Peyer's patch (tissue), 4 donors: Measurements from ENCODE around the gene JAKMIP3. TPM values are rescaled to one million over a fixed set of nuclear protein-coding genes. Genes with fewer than 3 reads are reported as not detected.
A peak's percentile ranks its signal among the peaks of the same experiment; 100 is the strongest.

Experiments
- DNase-seq, 3 donors: peaks; one replicate each; pipeline ENCODE4 v3.0.0-alpha.2; 2017 to 2019
- H3K27ac ChIP-seq, 4 donors: fragments of 200-600 bp; sonication (generic); one replicate each; pipeline ENCODE4 v1.5.1; 2016 to 2019
- H3K27me3 ChIP-seq, 2 donors: fragments of 200-600 bp; sonication (generic); one replicate each; pipeline ENCODE4 v1.5.1; 2019
- H3K36me3 ChIP-seq, 3 donors: fragments of 200-600 bp; sonication (generic); one replicate each; pipeline ENCODE4 v1.5.1; 2016 to 2019
- H3K4me1 ChIP-seq, 4 donors: fragments of 200-600 bp; sonication (generic); one replicate each; pipeline ENCODE4 v1.5.1; 2016 to 2019
- H3K4me3 ChIP-seq, 4 donors: fragments of 200-600 bp; sonication (generic); 1 replicate in 3 of 4; 2 replicates in 1 of 4; pipeline ENCODE4 v1.5.1; 2016 to 2019; ENCODE audit warnings: mild to moderate bottlenecking in 1 of 4
- H3K9me3 ChIP-seq, 4 donors: fragments of 200-600 bp; sonication (generic); one replicate each; pipeline ENCODE4 v1.5.1; 2016 to 2019; ENCODE audit warnings: mild to moderate bottlenecking in 1 of 4
- POLR2A ChIP-seq, 2 donors: fragments of 450-650 bp; IDR thresholded peaks; one replicate each; pipeline ENCODE4 v1.5.1; 2017; ENCODE audit warnings: antibody characterized with exemption in 2 of 2, mild to moderate bottlenecking in 2 of 2, moderate library complexity in 2 of 2
- total RNA-seq, 4 donors: library from RNA; depleted of rRNA; stranded (reverse); fragments of >200 nt; gene quantifications; one replicate each; pipeline ENCODE4 v1.1.0, GENCODE V29; 2016
- TF ChIP-seq, protein P1 (sequence below), 6 experiments: fragments of 450-650 bp in 4 of 6; fragments of 200-600 bp in 2 of 6; sonication (generic) in 1 of 6; IDR thresholded peaks; one replicate each; pipeline ENCODE4 v1.5.1; 2017 to 2019; ENCODE audit warnings: antibody characterized with exemption in 6 of 6, mild to moderate bottlenecking in 3 of 6, moderate library complexity in 1 of 6

JAKMIP3 gene
- total RNA-seq, 4 donors from 2014 or later: 0.18 to 2.5 (median 0.23) TPM

- H3K4me1 ChIP-seq: no peaks in the 10 kb centered on the region
- H3K4me3 ChIP-seq: no peak overlapping the region
- H3K9me3 ChIP-seq: no peaks in the 10 kb centered on the region
- TF ChIP-seq, protein P1, sequence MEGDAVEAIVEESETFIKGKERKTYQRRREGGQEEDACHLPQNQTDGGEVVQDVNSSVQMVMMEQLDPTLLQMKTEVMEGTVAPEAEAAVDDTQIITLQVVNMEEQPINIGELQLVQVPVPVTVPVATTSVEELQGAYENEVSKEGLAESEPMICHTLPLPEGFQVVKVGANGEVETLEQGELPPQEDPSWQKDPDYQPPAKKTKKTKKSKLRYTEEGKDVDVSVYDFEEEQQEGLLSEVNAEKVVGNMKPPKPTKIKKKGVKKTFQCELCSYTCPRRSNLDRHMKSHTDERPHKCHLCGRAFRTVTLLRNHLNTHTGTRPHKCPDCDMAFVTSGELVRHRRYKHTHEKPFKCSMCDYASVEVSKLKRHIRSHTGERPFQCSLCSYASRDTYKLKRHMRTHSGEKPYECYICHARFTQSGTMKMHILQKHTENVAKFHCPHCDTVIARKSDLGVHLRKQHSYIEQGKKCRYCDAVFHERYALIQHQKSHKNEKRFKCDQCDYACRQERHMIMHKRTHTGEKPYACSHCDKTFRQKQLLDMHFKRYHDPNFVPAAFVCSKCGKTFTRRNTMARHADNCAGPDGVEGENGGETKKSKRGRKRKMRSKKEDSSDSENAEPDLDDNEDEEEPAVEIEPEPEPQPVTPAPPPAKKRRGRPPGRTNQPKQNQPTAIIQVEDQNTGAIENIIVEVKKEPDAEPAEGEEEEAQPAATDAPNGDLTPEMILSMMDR (IDR thresholded peaks at IDR 0.05): no peak
- no peak for TF ChIP-seq POLR2A (IDR thresholded peaks at IDR 0.05)
- no peaks in the 10 kb centered on the region for H3K36me3 ChIP-seq
- no peaks in the 10 kb centered on the region for H3K27me3 ChIP-seq
- DNase-seq: peak in 2 of 3 donors; percentile 19 to 21
- H3K27ac ChIP-seq: no peak overlapping the region
Observed at GRCh38 chr10:132105302-132105995, 39.7 kb downstream of the JAKMIP3 start.

- peak in 2 of 3 donors; percentile 15 to 35 for DNase-seq
- H3K27me3 ChIP-seq: no peaks in the 10 kb centered on the region
- no peaks in the 10 kb centered on the region for H3K4me1 ChIP-seq
- no peak overlapping the region for H3K27ac ChIP-seq
- H3K9me3 ChIP-seq: no peaks in the 10 kb centered on the region
- H3K36me3 ChIP-seq: no peaks in the 10 kb centered on the region
- no peak overlapping the region for H3K4me3 ChIP-seq
- TF ChIP-seq, protein P1 (IDR thresholded peaks at IDR 0.05): no peak
- no peak for TF ChIP-seq POLR2A (IDR thresholded peaks at IDR 0.05)
Observed at GRCh38 chr10:132106431-132106830, 40.7 kb downstream of the JAKMIP3 start.

DNA sequence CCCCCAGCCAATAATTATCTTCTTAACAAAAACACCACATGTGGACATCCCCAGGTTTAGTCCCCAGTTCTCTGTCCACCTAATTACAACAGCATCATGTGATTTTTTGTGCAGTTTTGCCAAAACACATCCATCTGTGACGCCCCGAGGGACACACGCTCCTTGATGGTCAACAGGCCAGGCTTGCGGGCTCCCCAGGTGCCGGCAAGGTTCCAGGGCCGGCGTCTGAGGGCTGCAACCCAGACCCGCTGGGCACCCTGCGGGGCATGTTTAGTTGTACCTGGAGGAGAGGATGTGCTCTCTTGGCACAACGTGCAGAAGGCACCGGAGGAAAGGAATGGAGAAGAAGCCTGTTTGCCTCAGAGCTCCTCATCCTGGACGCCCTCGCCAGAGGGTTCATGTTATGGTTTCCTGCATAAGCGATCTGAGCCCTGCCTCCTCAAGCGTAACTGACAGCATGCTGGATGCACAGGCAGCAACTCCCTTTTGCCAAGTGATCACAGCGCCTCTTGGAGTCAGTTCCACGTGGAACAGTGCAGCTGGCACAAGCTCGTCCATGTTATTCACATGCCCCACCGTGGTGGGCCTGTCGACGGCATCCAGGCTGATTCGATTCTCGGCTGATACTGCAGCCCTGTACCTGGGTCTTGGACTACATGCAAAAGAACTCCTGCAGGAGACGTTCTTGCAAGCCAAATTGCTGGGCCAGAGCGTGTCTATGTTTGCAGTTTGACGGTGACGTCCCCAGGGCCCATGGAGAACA lies 41.6 kb downstream of the JAKMIP3 start:
- Histone ChIP-seq H3K4me3 (no peak overlapping the region), H3K27me3 (no peaks in the 10 kb centered on the region), H3K9me3 (no peaks in the 10 kb centered on the region), H3K4me1 (no peaks in the 10 kb centered on the region), H3K27ac (no peak overlapping the region), H3K36me3 (no peaks in the 10 kb centered on the region)
- TF ChIP-seq, protein P1 (IDR thresholded peaks at IDR 0.05): no peak
- no peak for TF ChIP-seq POLR2A (IDR thresholded peaks at IDR 0.05)
- peak in 2 of 3 donors; percentile 15 to 25 for DNase-seq

DNA sequence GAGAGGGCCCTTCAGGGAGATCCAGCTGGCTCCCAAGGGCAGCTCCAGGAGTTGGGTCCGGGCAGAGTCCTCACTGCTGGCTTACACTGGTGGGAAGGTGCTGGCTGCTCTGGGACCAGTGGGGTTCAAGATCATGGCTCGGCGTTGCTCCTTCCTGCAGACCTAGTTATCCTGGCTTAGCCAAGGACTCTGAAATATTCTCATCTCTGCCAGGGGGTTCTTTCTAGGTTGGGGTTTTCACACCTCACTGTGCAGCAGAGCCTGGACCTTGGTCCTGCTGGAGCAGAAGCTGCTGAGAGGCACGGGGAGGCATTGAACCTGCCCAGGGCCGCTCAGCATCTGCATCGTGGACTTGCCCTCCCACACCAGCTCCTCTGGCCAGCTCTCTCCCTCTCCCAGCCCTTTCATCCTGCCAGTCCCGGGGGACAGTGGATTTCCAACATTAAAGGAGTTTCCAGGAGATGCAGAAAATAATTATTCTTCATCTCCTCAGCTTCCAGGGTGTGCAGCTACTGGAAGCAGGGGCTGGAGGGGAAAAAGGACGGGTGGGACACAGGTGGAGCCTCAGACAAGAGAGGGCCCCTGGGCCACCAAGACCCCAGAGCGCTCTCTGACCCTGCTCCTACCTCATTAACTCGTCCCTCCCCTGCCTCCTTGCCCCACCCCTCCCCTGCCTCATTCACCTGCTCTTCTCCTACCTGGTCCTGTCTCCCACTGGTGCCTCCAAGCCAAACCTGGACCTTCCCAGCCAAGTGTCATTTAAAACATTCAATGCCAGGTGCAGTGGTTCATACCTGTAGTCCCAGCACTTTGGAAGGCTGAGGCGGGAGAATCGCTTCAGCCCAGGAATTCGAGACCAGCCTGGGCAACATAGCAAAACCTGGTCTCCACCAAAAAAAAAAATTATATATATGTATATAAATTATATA lies 42.5 kb downstream of the JAKMIP3 start:
- Histone ChIP-seq H3K27ac (no peak overlapping the region), H3K27me3 (no peaks in the 10 kb centered on the region), H3K4me1 (no peaks in the 10 kb centered on the region), H3K36me3 (no peaks in the 10 kb centered on the region), H3K4me3 (no peak overlapping the region), H3K9me3 (no peaks in the 10 kb centered on the region)
- peak in 2 of 3 donors; percentile 14 to 27 for DNase-seq
- TF ChIP-seq, protein P1 (IDR thresholded peaks at IDR 0.05): no peak
- TF ChIP-seq POLR2A (IDR thresholded peaks at IDR 0.05): no peak

GRCh38 chr10:132109341-132110110 lies 43.8 kb downstream of the JAKMIP3 start:
- Histone ChIP-seq H3K36me3 (no peaks in the 10 kb centered on the region), H3K27me3 (no peaks in the 10 kb centered on the region), H3K9me3 (no peaks in the 10 kb centered on the region), H3K4me3 (no peak overlapping the region), H3K4me1 (no peaks in the 10 kb centered on the region), H3K27ac (no peak overlapping the region)
- DNase-seq: peak in 2 of 3 donors; percentile 13 to 43
- TF ChIP-seq POLR2A (IDR thresholded peaks at IDR 0.05): no peak
- TF ChIP-seq, protein P1 (IDR thresholded peaks at IDR 0.05): no peak
